Stomach smooth muscle (tissue), 2 donors: ENCODE measurements around the gene KIF5C.

Experiments used
- H3K27ac ChIP-seq: one replicate; pipeline ENCODE4 v1.7.0; 2013; ENCODE audit warnings: mild to moderate bottlenecking, low read length, inconsistent platforms
- H3K27me3 ChIP-seq, 2 donors: one replicate each; pipeline ENCODE4 v1.7.0; 2013; ENCODE audit warnings: low read length in 2 of 2; ENCODE audit not compliant: insufficient read depth in 2 of 2, control insufficient read depth in 1 of 2
- H3K36me3 ChIP-seq, 2 donors: one replicate each; pipeline ENCODE4 v1.7.0; 2013; ENCODE audit warnings: low read length in 2 of 2; ENCODE audit not compliant: control insufficient read depth in 2 of 2, insufficient read depth in 2 of 2
- H3K4me1 ChIP-seq: one replicate; pipeline ENCODE4 v1.7.0; 2013; ENCODE audit warnings: low read length; ENCODE audit not compliant: control insufficient read depth, insufficient read depth
- H3K4me3 ChIP-seq, 2 donors: one replicate each; pipeline ENCODE4 v1.7.0; 2013; ENCODE audit warnings: low read length in 2 of 2
- H3K9ac ChIP-seq, 2 donors: one replicate each; pipeline ENCODE4 v1.7.0; 2013; ENCODE audit warnings: low read length in 2 of 2, mild to moderate bottlenecking in 1 of 2
- H3K9me3 ChIP-seq, 2 donors: one replicate each; pipeline ENCODE4 v1.7.0; 2013; ENCODE audit warnings: low read length in 2 of 2; ENCODE audit not compliant: control insufficient read depth in 2 of 2
- donor health status: healthy.
- donor health status: Pancreatic carcinoma.

KIF5C gene

GRCh38 chr2:148939271-148939670 is 64.2 kb downstream of the KIF5C start:
- H3K27ac ChIP-seq: no peak overlapping the region
- H3K9me3 ChIP-seq: no peaks in the 10 kb centered on the region
- H3K4me3 ChIP-seq: no peak overlapping the region
- no peaks in the 10 kb centered on the region for H3K27me3 ChIP-seq
- no peaks in the 10 kb centered on the region for H3K36me3 ChIP-seq
- H3K4me1 ChIP-seq: no peaks in the 10 kb centered on the region
- H3K9ac ChIP-seq: no peak overlapping the region

GRCh38 chr2:148943097-148943496 is 68.1 kb downstream of the KIF5C start:
- Histone ChIP-seq H3K4me1 (no peaks in the 10 kb centered on the region), H3K4me3 (no peak overlapping the region), H3K27ac (no peak overlapping the region), H3K27me3 (no peaks in the 10 kb centered on the region), H3K36me3 (no peaks in the 10 kb centered on the region), H3K9ac (no peak overlapping the region), H3K9me3 (no peaks in the 10 kb centered on the region)

- H3K4me1 ChIP-seq: no peaks in the 10 kb centered on the region
- H3K4me3 ChIP-seq: no peak overlapping the region
- H3K9ac ChIP-seq: no peak overlapping the region
- H3K9me3 ChIP-seq: no peaks in the 10 kb centered on the region
- H3K27ac ChIP-seq: no peak overlapping the region
- H3K27me3 ChIP-seq: no peaks in the 10 kb centered on the region
- no peaks in the 10 kb centered on the region for H3K36me3 ChIP-seq
These were observed 69.5 kb downstream of the KIF5C start for GRCh38 chr2:148944536-148944935.

GRCh38 chr2:148947299-148947698 is 72.3 kb downstream of the KIF5C start:
- H3K27me3 ChIP-seq: no peaks in the 10 kb centered on the region
- H3K9me3 ChIP-seq: no peaks in the 10 kb centered on the region
- no peak overlapping the region for H3K9ac ChIP-seq
- H3K4me3 ChIP-seq: no peak overlapping the region
- no peak overlapping the region for H3K27ac ChIP-seq
- no peaks in the 10 kb centered on the region for H3K36me3 ChIP-seq
- no peaks in the 10 kb centered on the region for H3K4me1 ChIP-seq

- Histone ChIP-seq H3K4me3 (no peak overlapping the region), H3K27ac (no peak overlapping the region), H3K4me1 (no peaks in the 10 kb centered on the region), H3K9ac (no peak overlapping the region), H3K36me3 (no peaks in the 10 kb centered on the region), H3K9me3 (no peaks in the 10 kb centered on the region), H3K27me3 (no peaks in the 10 kb centered on the region)
These were observed 73.8 kb downstream of the KIF5C start for GRCh38 chr2:148948868-148949267.

- H3K4me1 ChIP-seq: no peaks in the 10 kb centered on the region
- H3K4me3 ChIP-seq: no peak overlapping the region
- no peak overlapping the region for H3K9ac ChIP-seq
- H3K9me3 ChIP-seq: no peaks in the 10 kb centered on the region
- no peak overlapping the region for H3K27ac ChIP-seq
- no peaks in the 10 kb centered on the region for H3K27me3 ChIP-seq
- no peaks in the 10 kb centered on the region for H3K36me3 ChIP-seq
These were observed 74.3 kb downstream of the KIF5C start for GRCh38 chr2:148949348-148949747.

GRCh38 chr2:148952621-148953020 is 77.6 kb downstream of the KIF5C start:
- Histone ChIP-seq H3K4me3 (no peak overlapping the region), H3K27ac (no peak overlapping the region), H3K36me3 (no peaks in the 10 kb centered on the region), H3K9me3 (no peaks in the 10 kb centered on the region), H3K4me1 (no peaks in the 10 kb centered on the region), H3K27me3 (no peaks in the 10 kb centered on the region), H3K9ac (no peak overlapping the region)

GRCh38 chr2:148953426-148953825 is 78.4 kb downstream of the KIF5C start:
- no peaks in the 10 kb centered on the region for H3K4me1 ChIP-seq
- H3K9ac ChIP-seq: no peak overlapping the region
- no peaks in the 10 kb centered on the region for H3K27me3 ChIP-seq
- H3K36me3 ChIP-seq: no peaks in the 10 kb centered on the region
- H3K4me3 ChIP-seq: no peak overlapping the region
- H3K27ac ChIP-seq: no peak overlapping the region
- no peaks in the 10 kb centered on the region for H3K9me3 ChIP-seq

GRCh38 chr2:148954536-148954935 is 79.5 kb downstream of the KIF5C start:
- Histone ChIP-seq H3K9me3 (no peaks in the 10 kb centered on the region), H3K4me3 (no peak overlapping the region), H3K27ac (no peak overlapping the region), H3K4me1 (no peaks in the 10 kb centered on the region), H3K9ac (no peak overlapping the region), H3K27me3 (no peaks in the 10 kb centered on the region), H3K36me3 (no peaks in the 10 kb centered on the region)

- Histone ChIP-seq H3K9me3 (no peaks in the 10 kb centered on the region), H3K36me3 (no peaks in the 10 kb centered on the region), H3K27ac (no peak overlapping the region), H3K4me1 (no peaks in the 10 kb centered on the region), H3K27me3 (no peaks in the 10 kb centered on the region), H3K9ac (no peak overlapping the region), H3K4me3 (no peak overlapping the region)
These were observed 80.8 kb downstream of the KIF5C start for GRCh38 chr2:148955798-148956197.

- Histone ChIP-seq H3K36me3 (no peaks in the 10 kb centered on the region), H3K4me3 (no peak overlapping the region), H3K27me3 (no peaks in the 10 kb centered on the region), H3K4me1 (no peaks in the 10 kb centered on the region), H3K9me3 (no peaks in the 10 kb centered on the region), H3K27ac (no peak overlapping the region), H3K9ac (no peak overlapping the region)
These were observed 82.0 kb downstream of the KIF5C start for GRCh38 chr2:148957023-148957422.

GRCh38 chr2:148959745-148960144 is 84.7 kb downstream of the KIF5C start:
- Histone ChIP-seq H3K27me3 (no peaks in the 10 kb centered on the region), H3K27ac (no peak overlapping the region), H3K9me3 (no peaks in the 10 kb centered on the region), H3K4me3 (no peak overlapping the region), H3K36me3 (no peaks in the 10 kb centered on the region), H3K9ac (no peak overlapping the region), H3K4me1 (no peaks in the 10 kb centered on the region)
